DOHH2 (cell line): ENCODE data around the gene JUND.

Source experiments
- H3F3A ChIP-seq: fragments of 200-600 bp; sonication (generic), shearing (Covaris generic); 2 replicates; pipeline ENCODE4 v1.6.0; 2016; ENCODE audit warnings: antibody characterized with exemption, mild to moderate bottlenecking; ENCODE audit not compliant: control insufficient read depth, insufficient read depth
- H3K27ac ChIP-seq: fragments of 200-600 bp; sonication (generic); 2 replicates; pipeline ENCODE4 v1.5.1; 2014; ENCODE audit warnings: low read depth, mild to moderate bottlenecking, low read length, moderate library complexity
- H3K27me3 ChIP-seq: fragments of 200-600 bp; sonication (generic); 2 replicates; pipeline ENCODE4 v1.6.1; 2014; ENCODE audit warnings: mild to moderate bottlenecking, low read length, mixed read lengths; ENCODE audit not compliant: control insufficient read depth
- H3K36me3 ChIP-seq: fragments of 200-600 bp; sonication (generic); 2 replicates; pipeline ENCODE4 v1.6.1; 2014; ENCODE audit warnings: mild to moderate bottlenecking, low read length, moderate library complexity, mixed read lengths; ENCODE audit not compliant: control insufficient read depth
- H3K4me1 ChIP-seq: fragments of 200-600 bp; sonication (generic); 2 replicates; pipeline ENCODE4 v1.6.1; 2014; ENCODE audit warnings: mild to moderate bottlenecking, low read length, mixed read lengths; ENCODE audit not compliant: control insufficient read depth
- H3K4me2 ChIP-seq: fragments of 200-600 bp; sonication (generic); 2 replicates; pipeline ENCODE4 v1.6.0; 2014; ENCODE audit warnings: mild to moderate bottlenecking, low read length, moderate library complexity
- H3K4me3 ChIP-seq: fragments of 200-600 bp; sonication (generic); 2 replicates; pipeline ENCODE4 v1.5.1; 2014; ENCODE audit warnings: mild to moderate bottlenecking, low read length, mixed read lengths
- H3K79me2 ChIP-seq: fragments of 200-600 bp; sonication (generic); 2 replicates; pipeline ENCODE4 v1.6.1; 2014; ENCODE audit warnings: mild to moderate bottlenecking, low read length, mixed read lengths; ENCODE audit not compliant: control insufficient read depth
- H3K9me2 ChIP-seq: fragments of 200-600 bp; sonication (generic); replicated peaks from 2 replicates; pipeline ENCODE4 v1.6.1; 2014; ENCODE audit warnings: mild to moderate bottlenecking, low read length, mixed read lengths; ENCODE audit not compliant: control insufficient read depth
- H3K9me3 ChIP-seq: fragments of 200-600 bp; sonication (generic); 2 replicates; pipeline ENCODE4 v1.6.1; 2014; ENCODE audit warnings: antibody characterized with exemption, low read length, mixed read lengths; ENCODE audit not compliant: control insufficient read depth, insufficient read depth
- H4K20me1 ChIP-seq: fragments of 200-600 bp; sonication (generic); 2 replicates; pipeline ENCODE4 v1.6.0; 2014; ENCODE audit warnings: low read depth, mild to moderate bottlenecking, antibody characterized with exemption, low read length, moderate library complexity; ENCODE audit not compliant: control insufficient read depth, insufficient read depth
- CTCF ChIP-seq: fragments of 200-600 bp; sonication (generic); IDR thresholded peaks from one replicate; pipeline ENCODE4 v1.5.1; 2014; ENCODE audit warnings: antibody characterized with exemption, mild to moderate bottlenecking, low read depth, low read length; ENCODE audit not compliant: poor library complexity, severe bottlenecking
- EZH2phosphoT487 ChIP-seq: fragments of 200-600 bp; sonication (generic); IDR thresholded peaks from 2 replicates; pipeline ENCODE4 v1.6.1; 2017; ENCODE audit warnings: borderline replicate concordance, mild to moderate bottlenecking, antibody characterized with exemption, low read length, moderate library complexity, mixed read lengths

JUND gene

GRCh38 chr19:18270326-18270725, 11.1 kb downstream of the JUND start:
- Histone ChIP-seq H3F3A (peaks cover 7% of the 10 kb centered on the region), H3K4me3 (no peak overlapping the region), H3K4me2 (no peak overlapping the region), H3K9me3 (no peaks in the 10 kb centered on the region), H3K27me3 (no peaks in the 10 kb centered on the region), H3K79me2 (peaks cover 7% of the 10 kb centered on the region), H3K27ac (no peak overlapping the region), H3K36me3 (peaks cover 13% of the 10 kb centered on the region), H3K4me1 (peaks cover 8% of the 10 kb centered on the region), H3K9me2 (no peaks in the 10 kb centered on the region), H4K20me1 (0 out of 2 replicates have a peak, but pooled peaks cover under 1% of the 10 kb centered on the region)
- TF ChIP-seq EZH2phosphoT487, result no peak
- no peak for TF ChIP-seq CTCF

GRCh38 chr19:18269070-18269723, 12.2 kb downstream of the JUND start:
- H3K27ac ChIP-seq, result no peak overlapping the region
- H3K4me1 ChIP-seq, result peaks cover 8% of the 10 kb centered on the region
- H3K4me2 ChIP-seq, result no peak overlapping the region
- peaks cover 7% of the 10 kb centered on the region for H3F3A ChIP-seq
- H3K9me2 ChIP-seq, result no peaks in the 10 kb centered on the region
- H3K79me2 ChIP-seq, result no peaks in the 10 kb centered on the region; the same call in 1 of the 2 replicates
- no peaks in the 10 kb centered on the region for H3K9me3 ChIP-seq
- no peaks in the 10 kb centered on the region for H3K27me3 ChIP-seq
- TF ChIP-seq EZH2phosphoT487 (no peak), CTCF (no peak)
- no peak overlapping the region for H3K4me3 ChIP-seq
- H4K20me1 ChIP-seq, result no peaks in the 10 kb centered on the region
- peaks cover 11% of the 10 kb centered on the region; the same call in 1 of the 2 replicates for H3K36me3 ChIP-seq

GRCh38 chr19:18266771-18267686, 14.4 kb downstream of the JUND start:
- H3K27ac ChIP-seq, result no peak overlapping the region
- H3K4me2 ChIP-seq, result no peak overlapping the region
- TF ChIP-seq CTCF (no peak), EZH2phosphoT487 (no peak)
- H4K20me1 ChIP-seq, result no peaks in the 10 kb centered on the region
- peaks cover 8% of the 10 kb centered on the region; the same call in 1 of the 2 replicates for H3K36me3 ChIP-seq
- no peaks in the 10 kb centered on the region for H3K9me3 ChIP-seq
- peaks cover 8% of the 10 kb centered on the region for H3K4me1 ChIP-seq
- no peak overlapping the region for H3K4me3 ChIP-seq
- H3K27me3 ChIP-seq, result no peaks in the 10 kb centered on the region
- H3F3A ChIP-seq, result peaks cover 4% of the 10 kb centered on the region; the same call in 1 of the 2 replicates
- H3K79me2 ChIP-seq, result no peaks in the 10 kb centered on the region
- H3K9me2 ChIP-seq, result no peaks in the 10 kb centered on the region
